ENCODE data around the gene MARCHF3.
"Not testable (repeated sequence)": the region's sequence is repeated elsewhere in the genome, so short reads cannot be mapped to it uniquely, and the experiment has no call there.

Gene MARCHF3

DNA sequence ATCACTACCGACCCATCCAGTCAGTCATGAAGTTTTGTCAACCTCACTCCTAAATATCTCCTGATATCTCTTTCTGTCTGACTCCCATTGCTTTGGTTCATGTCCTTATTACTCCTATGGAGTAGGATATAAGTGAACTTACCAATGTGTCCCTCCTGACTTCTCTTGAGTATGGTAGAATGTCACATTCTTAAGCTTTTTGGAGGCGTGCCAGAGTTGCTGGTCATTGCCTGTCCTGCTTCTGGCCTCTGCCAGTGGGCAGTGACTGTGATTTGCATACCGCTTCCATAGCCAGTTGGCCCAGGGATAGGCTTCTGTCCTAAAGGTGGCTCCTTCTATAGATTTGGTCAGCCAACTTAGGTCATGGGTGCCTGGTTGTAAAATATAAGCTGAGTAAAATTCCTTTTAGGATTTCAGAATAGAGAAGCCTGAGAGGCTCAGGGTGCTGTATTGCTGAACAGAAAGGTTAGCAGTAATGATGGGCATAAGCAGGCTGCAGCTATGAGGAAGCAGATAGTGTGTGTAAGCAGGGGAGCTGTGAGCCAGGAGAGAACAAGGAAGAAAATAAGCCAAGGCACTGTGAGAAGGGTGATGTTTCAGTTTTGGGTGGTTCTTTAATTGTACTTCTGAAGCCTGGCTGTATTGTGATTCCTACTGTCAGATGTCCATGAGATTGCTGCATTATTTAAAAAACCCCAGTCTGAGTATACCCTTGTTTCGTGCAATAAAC is 16.1 kb upstream of the MARCHF3 start:
- no peak for DNase-seq

DNA sequence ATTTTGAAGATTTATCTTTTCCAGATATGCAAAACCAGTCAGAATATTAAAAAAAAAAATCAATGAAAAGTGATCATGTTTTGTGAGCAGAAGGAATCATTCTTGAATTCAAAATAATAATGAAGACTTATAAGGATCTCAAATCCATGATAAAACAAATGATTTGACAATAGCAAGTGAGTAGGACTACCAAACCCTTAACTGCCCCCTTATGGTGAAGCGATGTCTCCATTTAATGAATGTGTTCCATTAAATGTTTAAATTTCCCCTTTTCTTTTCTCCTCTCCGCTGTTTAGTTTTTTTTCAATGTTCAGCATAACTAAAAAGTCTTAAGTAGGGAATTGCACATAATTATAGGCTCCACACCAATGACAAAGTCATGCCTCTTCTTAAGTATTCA is 12.2 kb upstream of the MARCHF3 start:
- no peak for DNase-seq

DNA sequence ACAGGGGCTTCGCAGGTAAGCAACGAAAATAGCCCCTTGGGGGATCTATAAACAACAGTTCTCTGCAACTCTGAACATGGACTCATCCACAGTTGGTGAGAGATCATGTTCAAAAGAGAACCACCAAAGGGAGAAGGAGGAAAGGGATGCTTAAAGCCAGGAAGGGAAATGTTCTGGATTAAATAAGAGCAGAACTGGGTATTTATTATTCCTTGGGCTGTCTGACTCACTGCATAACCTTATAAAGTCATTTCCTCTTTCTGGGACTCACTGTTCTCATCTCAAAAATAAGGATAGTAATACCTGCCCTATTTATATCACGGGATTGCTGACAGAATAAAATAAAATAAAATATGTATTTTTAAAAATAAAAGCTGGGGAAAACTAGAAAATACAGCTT is 11.2 kb upstream of the MARCHF3 start:
- no peak for DNase-seq

DNA sequence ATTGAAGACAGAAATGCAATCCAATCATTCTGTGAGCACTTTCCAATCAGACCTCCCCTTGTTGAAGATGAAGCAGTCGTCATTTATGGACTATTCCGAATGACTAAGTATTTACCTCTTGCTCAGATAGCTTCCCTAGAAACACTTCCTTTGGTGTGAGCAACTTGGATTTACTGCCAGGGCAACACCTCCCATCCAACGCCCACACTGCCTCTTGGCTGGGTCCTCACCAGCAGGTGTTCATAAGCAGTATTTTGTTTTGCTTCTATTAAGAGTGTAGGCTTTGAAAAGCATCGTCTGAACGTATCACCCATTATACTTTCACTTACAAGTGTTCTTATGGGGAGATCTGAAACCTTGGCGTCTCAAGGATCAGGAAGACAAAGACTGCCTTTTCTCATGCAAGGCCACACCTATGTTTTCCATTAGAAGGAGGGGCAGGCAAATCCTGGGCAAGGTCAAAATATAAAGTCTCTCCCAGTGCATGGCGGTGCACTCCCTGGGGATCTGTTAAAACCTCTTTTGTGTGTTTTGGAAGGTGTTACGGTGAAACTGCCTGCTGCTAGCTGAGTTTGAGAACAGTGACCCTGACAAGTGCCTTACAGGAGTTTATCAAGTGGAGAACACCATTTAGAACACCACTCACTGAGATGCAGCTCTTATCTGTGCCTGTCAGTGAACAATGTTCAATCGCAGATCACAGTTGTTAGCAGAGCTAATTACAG is 10.6 kb upstream of the MARCHF3 start:
- peak; percentile 91 to 97 for DNase-seq

DNA sequence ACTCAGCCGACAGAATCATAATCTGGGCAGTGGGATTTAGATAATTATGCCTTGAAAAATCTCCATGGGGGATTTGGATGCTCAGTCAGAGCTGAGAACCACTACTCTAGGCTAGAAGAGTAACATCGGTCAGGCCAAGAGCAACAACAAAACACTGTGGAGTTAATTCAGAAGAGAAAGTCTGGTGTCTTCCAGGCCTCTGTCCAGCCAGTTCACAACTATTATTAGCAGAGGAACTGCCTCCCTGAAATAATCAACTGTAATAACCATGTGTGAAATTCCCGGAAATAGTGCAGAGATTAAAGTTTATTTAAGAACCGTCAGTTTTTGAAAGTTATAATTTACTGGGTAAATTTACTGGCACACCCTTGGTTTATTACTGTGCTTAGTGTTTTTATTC is 8.2 kb upstream of the MARCHF3 start:
- DNase-seq, result no peak

DNA sequence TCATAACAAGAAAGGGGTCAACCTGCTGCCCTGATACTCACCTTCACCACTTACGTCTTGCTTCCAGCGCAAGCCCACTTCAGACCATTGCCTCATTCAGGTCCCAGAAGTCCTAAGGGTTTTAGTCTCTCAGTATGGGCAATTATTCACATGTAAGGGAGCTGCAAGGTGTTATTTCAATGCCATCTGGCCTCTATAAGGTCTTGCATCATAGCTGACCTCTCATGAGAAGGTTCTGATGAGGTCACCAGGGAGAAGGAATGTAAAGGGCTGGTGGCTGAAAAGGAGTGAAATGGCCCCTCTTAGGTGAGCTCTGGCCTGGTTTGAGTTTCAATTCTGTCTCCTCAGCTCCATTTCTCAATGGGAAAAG is 1.5 kb upstream of the MARCHF3 start:
- no peak for DNase-seq

DNA sequence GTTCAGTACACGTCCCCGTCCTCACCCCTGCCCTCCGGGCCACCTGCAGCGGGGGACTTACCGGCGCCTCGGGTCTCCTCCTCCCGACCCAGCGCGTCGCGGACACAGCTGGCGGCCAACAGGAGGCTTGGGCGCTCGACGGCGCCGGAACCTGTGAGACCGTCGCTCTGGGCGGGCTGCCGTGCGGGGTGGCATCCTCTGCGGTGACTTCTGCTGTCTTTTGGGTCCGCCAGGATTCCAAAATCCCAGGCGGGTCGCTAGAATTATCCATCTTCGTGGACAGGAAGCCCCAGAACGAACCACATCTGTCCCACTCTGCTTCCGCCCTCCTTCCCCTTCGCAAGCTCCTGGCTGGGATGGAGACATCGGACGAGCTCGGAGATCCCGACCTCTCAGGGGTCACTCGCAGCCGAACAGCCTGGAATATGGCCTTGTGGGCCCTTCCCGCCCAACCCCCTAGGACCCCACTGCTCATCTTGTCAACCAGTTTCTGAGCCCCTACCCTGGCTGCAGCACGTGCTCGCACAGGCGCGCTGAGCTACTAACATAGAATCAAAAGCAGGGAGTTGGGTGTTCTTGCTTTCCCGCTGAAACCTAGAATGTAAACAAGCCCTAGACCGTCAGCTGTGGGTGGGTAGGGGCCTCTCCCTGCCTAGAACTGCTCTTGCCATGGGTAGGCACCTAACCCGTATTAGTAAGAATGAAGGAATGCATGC is 947 bp upstream of the MARCHF3 start:
- DNase-seq, result no peak

DNA sequence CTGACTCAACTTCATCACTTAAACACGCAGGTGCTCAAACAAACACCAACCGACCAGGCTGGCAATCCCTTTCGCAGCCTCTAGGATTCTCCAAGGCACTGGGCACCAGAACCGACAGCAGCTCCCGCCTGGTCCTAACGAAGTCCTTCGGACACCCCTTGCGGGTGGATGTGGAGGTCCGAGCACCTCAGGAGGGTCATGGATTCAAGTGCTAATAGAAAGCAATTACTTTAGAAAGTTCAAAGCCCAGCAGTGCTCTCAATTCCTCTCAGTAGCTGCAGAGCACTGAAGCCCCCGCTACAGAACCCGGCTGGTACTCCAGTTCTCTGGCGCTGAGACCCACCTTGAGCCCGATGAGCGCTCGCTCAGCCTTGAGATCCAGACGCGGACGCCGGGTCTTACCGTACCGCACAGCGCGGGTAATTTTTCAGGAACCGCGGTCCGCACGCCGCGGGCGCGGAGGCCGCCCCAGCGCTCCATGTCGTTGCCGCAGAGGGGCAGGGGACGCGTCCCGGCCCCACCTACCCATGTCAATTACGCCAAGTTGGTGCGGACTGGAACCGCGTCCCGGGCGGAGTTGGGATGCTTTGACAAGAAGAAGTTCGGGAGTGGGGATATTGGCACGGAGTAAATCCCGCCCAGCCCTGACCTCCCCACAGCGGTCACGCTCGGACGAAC is 638 bp downstream of the MARCHF3 start:
- peak; percentile 9 to 31 for DNase-seq

DNA sequence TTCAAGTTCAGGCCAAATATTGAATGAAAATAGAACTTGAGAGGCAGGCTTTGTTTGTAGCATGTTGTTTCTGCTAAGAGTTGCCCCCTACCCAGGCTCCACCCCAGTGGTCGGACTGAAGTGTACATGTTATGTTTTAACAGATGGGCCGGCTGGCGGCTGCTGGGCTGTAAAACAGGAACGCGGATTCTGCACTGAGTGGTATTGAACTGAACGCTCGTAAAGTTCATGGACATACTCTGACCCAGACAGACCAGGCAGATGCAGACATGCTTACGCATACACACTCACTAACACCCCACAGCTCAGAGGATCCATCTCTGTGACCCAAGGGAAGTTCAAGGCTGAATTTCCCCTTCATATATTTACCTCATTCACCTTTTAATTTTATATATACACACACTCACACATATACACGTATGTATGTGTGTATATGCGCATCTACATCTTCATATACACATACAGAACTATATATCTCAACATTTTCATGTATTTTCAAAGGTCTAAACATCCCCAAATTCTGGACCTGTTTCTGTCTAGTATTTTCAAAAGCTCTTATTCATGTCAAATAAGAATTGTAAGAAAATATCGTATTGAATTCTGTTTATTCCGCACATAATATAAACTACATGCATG is 1.4 kb downstream of the MARCHF3 start:
- DNase-seq, result no peak

DNA sequence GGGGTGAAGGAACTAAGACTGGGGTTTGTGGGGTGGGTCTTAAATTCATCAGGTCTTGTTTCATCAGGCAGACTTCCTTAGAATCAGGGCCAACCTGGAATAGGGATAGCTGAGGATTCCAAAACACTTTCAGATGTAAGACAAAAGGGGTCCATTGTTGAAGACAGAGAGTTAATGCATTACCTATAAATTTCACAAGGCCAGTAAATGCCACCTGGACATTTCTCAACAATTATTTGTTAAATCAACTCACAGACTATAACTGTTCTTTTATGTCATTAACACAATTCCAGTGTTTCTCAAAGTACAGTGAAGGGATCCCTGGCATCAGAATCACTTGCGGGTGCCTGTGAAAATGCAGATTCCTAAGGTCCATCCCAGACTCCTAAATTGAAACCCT is 2.8 kb downstream of the MARCHF3 start:
- DNase-seq, result no peak

DNA sequence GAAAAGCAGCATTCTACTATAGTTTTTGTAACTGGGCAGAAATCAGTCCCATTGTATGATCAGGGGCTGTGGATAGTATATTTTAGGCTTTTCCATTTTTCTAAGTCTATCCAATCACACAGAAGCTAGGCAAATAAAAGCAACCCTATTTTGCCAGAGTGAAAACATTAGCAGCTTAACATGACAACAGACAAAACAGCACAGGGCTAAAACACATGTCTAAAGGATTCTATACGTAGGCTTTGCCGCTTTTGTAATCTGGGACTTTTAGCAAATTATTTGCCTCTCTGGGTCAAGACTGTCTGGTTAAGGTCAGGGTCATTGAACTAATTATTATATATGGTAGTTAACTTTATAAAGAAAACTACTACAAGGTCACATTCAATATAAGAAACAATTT is 4.2 kb downstream of the MARCHF3 start:
- DNase-seq, result no peak

DNA sequence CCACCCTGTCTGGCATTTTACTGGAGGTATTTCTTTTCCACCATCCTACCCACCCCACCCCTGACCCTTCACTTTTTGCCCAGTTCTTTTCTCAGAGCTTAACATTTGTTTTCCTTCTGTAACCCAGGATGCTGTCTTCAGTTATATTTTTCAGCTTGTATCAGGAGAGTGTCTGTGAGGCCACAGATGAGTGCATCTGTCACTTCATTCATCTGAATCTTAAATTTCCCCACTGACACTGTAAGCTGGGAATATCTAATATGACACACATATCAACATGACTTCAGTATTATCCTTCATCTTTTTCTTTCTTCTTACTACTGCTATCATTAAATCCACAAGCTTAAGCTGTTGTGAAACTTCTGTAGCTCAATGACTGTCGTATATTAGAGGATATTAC is 4.9 kb downstream of the MARCHF3 start:
- DNase-seq, result no peak

DNA sequence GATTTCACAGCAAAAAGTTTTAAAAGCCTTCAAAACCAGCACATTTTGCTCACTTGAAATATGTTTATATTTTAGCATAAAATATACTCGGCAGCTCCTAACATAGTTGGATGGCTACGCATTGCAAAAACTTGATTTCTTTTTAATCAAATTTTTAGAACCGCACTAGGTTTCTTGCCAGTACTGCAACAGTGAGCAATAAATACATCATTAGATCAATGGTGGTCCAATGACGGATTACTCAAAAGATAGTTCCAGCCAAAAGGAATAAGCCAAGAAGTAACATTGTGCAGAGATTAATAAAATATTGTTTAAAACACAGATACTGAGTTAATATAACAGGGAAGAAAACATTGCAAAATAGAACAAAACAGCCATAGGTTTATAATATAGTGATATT is 5.5 kb downstream of the MARCHF3 start:
- DNase-seq, result no peak

DNA sequence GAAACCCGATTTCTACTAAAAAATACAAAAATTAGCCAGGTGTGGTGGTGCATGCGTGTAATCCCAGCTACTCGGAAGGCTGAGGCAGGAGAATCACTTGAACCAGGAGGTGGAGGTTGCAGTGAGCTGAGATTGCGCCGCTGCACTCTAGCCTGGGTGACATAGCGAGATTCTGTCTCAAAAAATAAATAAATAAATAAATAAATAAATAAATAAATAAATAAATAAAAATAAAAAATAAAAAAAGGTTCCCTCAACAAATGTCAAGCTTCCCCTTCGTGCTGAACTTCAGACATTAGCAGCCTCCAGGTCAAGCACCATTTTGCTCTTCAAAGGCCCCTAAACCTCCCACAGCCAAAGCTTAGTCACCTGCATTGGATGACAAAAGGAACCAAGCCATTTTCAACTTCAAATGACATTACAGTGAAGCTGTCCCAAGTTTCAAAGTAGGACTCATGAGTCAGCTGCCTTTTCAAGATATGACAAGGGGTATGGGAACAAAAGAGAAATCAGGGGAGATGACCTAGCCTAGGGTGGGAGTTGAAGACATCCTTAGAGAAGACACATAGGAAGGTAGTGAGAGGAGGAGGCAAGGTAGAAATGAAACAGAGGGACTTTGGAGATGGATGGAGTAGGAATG is 6.7 kb downstream of the MARCHF3 start:
- not testable (repeated sequence) for DNase-seq

DNA sequence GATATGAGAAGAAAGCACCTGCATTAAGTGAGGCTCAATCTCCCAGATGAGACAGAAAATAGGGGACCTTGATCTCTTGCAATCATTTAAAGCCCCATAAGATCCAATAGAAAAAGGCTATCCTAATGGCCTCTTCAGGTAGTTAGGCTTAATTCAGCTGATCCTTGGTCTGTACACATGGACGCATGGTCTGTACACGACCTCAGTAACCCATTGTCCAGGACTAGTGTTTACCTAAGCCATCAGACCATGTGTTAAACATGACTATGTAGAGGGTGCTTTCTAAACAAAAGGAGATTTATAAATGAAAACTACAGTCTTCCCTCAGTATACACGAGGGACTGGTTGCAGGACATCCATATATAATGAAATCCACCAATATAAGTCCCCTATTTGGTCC is 7.5 kb downstream of the MARCHF3 start:
- no peak for DNase-seq

DNA sequence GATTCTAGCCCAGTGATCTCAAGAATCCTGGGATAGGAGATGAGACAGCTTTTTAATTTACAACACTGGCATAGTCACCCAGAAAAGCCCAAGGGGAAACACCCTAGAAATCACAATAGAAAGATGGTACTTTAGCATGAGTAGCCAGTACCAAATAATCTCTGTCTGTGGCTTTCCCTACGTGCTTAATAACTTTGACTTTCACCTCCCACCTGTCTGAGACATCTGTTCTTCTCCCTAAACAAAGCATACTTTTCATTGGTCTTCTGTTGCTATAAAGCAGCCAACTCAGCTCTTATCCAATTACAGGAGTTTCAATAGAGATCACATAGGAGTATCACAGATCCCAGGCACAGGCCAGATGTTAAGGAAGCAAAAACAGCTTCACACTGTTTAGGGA is 10.4 kb downstream of the MARCHF3 start:
- no peak for DNase-seq

DNA sequence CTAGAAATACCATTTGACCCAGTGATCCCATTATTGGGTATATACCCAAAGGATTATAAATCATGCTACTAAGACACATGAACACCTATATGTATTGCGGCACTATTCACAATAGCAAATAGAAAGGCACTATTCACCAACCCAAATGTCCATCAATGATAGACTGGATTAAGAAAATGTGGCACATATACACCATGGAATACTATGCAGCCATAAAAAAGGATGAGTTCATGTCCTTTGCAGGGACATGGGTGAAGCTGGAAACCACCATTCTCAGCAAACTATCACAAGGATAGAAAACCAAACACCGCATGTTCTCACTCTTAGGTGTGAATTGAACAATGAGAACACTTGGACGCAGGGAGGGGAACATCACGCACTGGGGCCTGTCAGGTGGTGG is 13.6 kb downstream of the MARCHF3 start:
- DNase-seq, result not testable (repeated sequence)

DNA sequence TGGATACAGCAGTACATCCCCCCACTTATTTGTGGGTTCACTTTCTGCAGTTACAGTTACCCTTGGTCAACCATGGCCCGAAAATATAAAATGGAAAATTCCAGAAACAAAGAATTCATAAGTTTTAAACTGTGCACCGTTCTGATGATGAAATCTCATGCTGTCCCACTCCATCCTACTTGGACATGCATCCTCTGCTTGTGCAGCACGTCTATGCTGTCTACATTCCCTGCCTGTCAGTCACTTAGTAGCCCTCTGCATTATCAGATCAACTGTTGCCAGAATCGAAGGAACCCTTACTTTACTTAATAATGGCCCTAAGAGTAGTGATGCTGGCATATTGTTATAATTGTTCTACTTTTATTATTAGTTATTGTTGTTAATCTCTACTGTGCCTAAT is 14.6 kb downstream of the MARCHF3 start:
- DNase-seq, result no peak

DNA sequence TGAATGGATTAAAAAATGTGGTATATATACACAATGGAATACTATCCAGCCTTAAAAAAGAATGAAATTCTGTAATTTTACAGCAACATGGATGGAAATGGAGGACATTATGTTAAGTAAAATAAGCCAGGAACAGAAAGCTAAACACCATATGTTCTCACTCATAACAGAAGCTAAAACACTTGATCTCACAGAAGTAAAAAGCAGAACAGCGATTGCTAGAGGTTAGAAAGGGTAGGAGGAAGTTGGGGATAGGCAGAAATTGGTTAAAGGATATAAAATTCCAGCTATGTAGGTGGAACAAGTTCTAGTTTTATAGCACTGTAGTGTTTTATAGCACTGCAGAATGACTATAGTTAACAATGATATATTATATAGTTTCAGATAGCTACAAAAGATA is 15.8 kb downstream of the MARCHF3 start:
- no peak for DNase-seq

DNA sequence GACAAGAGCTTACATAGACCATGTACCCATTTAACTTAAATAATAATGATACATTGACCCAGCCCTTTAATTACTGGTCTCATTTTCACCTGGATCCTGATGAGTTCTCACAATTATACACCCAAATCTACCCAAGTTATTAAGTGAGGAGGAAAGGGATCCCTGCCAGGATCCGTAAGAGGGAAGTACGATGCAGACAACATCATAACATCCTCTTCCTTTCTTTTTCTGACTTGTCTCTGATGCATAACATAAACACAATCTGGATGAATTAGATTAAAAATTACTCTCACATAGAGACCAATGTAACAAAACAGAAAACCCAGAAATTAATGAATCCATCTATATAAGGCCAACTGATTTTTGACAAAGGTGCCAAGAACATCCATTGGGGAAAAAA is 17.0 kb downstream of the MARCHF3 start:
- DNase-seq, result no peak

DNA sequence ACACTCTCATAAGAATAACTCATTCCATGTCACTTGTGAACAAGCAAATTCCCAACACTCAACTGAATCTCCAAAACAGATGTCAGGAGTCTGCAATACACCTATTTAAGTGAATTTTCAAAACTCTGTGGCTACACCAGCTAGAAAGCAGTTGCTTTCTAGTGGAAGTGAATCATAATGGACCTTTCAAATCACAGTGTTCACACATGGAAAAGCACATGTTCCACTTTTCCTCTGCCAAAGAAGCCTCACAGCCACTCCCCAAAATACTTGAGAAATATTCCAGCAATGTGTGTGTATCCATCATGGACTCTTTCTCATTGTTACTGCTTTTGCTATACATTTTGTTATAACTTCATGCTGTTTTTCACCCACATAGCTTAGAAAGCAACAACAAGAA is 17.4 kb downstream of the MARCHF3 start:
- no peak for DNase-seq

DNA sequence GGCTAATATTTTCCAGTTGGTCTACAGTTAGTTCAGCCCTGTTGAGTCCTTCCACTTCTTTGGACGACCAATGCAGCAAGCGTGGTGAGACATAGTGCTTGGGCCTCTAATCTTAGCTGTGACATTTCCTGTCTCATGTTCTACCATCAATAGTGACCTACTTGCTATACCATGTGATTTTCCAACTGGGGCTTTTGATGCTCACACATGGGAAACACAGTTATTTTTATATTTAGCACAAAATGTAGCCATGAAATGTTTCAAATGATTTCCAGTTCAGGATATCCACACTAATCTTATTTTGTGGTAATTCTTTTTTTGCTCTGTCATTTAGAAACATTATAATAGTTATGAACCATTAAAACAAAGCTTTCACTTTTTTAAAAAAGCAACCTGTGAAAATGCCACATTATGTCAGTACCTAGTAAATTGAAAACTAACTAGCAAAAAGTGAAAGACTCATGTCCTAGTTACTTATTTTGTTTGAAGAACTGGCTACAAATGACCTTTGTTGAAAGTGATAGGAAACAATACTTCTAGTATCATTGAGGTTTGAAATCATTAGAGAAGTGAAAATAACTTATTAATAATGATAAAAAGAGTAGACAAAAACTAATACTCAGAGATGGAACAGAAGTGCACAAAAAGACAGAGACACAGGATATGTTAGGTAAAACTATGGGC is 18.3 kb downstream of the MARCHF3 start:
- no peak for DNase-seq
